ENCODE measurements around the gene HIGD2B. TPM values are rescaled to one million over a fixed set of nuclear protein-coding genes. Genes with fewer than 3 reads are reported as not detected.

The HIGD2B gene, protein sequence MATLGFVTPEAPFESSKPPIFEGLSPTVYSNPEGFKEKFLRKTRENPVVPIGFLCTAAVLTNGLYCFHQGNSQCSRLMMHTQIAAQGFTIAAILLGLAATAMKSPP
- total RNA-seq (not detected in 2 replicates), polyA plus RNA-seq (0.99 TPM in 1 of 2 replicates, not detected in the other)

- no peaks in the 10 kb centered on the region for H3K36me3 ChIP-seq
- peak within 1 kb of the TSS; percentile 90 for H3K27ac ChIP-seq
- peak; percentile 88 to 93 for DNase-seq (ENCODE audit: low read depth in 1 of 2, low spot score in 1 of 2)
- H3K9me3 ChIP-seq (ENCODE audit: low read depth) = no peaks in the 10 kb centered on the region
- TF ChIP-seq CTCF (IDR thresholded peaks at IDR 0.05; ENCODE audit: low read depth, low read length) = no peak
- H3K4me3 ChIP-seq = peak within 1 kb of the TSS; percentile 75
- no peaks in the 10 kb centered on the region for H3K27me3 ChIP-seq
- peaks cover 3% of the 10 kb centered on the region for H3K4me1 ChIP-seq (ENCODE audit: low read depth)
These were observed at the start of gene HIGD2B, which contains the start of gene BBS4 for GRCh38 chr15:72685925-72686794. Gene HIGD2B (minus strand): TSS chr15:72686182. CDS start chr15:72676374, 9,808 bp downstream. Gene BBS4 (plus strand): TSS chr15:72686207. CDS start chr15:72686228, 21 bp downstream.

DNA sequence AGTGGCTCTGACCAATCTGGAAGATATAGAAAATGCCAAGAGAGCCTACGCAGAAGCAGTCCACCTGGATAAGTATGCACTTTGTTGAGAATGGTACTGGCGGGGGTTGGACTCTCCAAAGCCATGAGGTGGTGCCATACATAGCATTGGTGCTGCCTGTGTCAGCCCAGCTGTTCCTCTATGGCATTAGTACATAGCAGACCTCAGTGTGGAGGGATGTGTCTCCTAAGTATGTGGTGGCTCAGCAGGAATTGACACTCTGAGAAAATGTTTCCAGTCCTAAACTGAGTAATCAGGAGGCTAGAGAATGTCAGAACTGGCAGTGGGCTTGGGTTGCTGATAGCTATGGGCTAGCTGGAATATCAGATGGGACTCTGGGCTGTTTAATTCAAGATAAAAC, 49.1 kb upstream of the HIGD2B start:
- Histone ChIP-seq H3K9me3 (ENCODE audit: low read depth) (no peaks in the 10 kb centered on the region), H3K27me3 (no peaks in the 10 kb centered on the region), H3K4me1 (ENCODE audit: low read depth) (no peaks in the 10 kb centered on the region), H3K27ac (no peak overlapping the region), H3K36me3 (peaks cover 22% of the 10 kb centered on the region), H3K4me3 (no peak overlapping the region)
- DNase-seq (ENCODE audit: low read depth in 1 of 2, low spot score in 1 of 2) = no peak
- TF ChIP-seq CTCF (IDR thresholded peaks at IDR 0.05; ENCODE audit: low read depth, low read length) = no peak

DNA sequence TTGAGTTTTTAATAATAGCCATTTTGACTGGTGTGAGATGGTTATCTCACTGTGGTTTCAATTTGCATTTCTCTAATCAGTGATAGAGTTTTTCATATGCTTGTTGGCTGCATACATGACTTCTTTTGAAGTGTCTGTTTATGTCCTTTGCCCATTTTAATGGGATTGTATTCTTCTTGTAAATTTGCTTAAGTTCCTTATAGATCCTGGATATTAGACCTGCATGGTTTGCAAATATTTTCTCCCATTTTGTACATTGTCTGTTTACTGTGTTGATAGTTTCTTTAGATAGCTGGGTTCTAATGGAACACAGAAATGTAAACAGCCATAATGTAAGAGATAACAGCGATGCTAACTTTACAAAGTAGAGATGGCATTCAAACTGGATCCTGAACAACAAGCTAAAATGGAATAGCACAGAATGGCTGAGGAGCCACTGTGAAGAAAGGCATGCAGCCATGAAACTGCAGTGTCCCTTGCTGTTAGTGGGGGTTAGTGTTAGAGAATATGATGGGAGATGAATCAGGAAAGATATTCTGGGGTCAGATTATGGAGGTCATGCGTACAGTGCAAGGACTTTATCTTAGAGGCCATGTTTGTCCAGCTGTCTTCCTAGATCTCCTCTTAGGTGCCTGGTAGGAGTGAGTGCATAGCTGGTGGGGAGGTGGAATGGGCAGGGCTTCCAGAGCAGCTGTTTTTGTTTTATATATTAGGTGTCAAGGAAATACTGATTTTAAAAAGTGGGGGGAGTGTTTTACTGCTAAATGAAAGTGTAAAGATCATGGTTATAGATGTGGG, 48.2 kb upstream of the HIGD2B start:
- Histone ChIP-seq H3K9me3 (ENCODE audit: low read depth) (no peaks in the 10 kb centered on the region), H3K4me3 (no peak overlapping the region), H3K36me3 (peaks cover 17% of the 10 kb centered on the region), H3K27me3 (no peaks in the 10 kb centered on the region), H3K27ac (no peak overlapping the region), H3K4me1 (ENCODE audit: low read depth) (no peaks in the 10 kb centered on the region)
- no peak for TF ChIP-seq CTCF (IDR thresholded peaks at IDR 0.05; ENCODE audit: low read depth, low read length)
- no peak for DNase-seq (ENCODE audit: low read depth in 1 of 2, low spot score in 1 of 2)

- Histone ChIP-seq H3K36me3 (peaks cover 7% of the 10 kb centered on the region), H3K27ac (no peak overlapping the region)
These were observed 46.5 kb upstream of the HIGD2B start for GRCh38 chr15:72732516-72732915.

More at GRCh38 chr15:72732516-72732915, 46.5 kb upstream of the HIGD2B start:
- no peak for DNase-seq (ENCODE audit: low read depth in 1 of 2, low spot score in 1 of 2)
- Histone ChIP-seq H3K9me3 (ENCODE audit: low read depth) (no peaks in the 10 kb centered on the region), H3K27me3 (no peaks in the 10 kb centered on the region), H3K4me3 (no peak overlapping the region), H3K4me1 (ENCODE audit: low read depth) (no peaks in the 10 kb centered on the region)
- TF ChIP-seq CTCF (IDR thresholded peaks at IDR 0.05; ENCODE audit: low read depth, low read length) = no peak

Data from cardiac muscle cell (in vitro differentiated cells and primary cell).